Transverse colon (tissue), 4 donors: ENCODE data around the gene MTHFD1L. TPM values are rescaled to one million over a fixed set of nuclear protein-coding genes. Genes with fewer than 3 reads are reported as not detected.

Experiments used
- DNase-seq: peaks from one replicate; pipeline ENCODE4 v3.0.0-alpha.2; 2019
- H3K27ac ChIP-seq, 4 donors: fragments of 200-600 bp; sonication (generic); 2 replicates each; pipeline ENCODE4 v1.5.1; 2016 to 2018; ENCODE audit warnings: inconsistent platforms in 4 of 4
- H3K27me3 ChIP-seq: fragments of 200-600 bp; sonication (generic); 2 replicates; pipeline ENCODE4 v1.5.1; 2017; ENCODE audit warnings: inconsistent platforms
- H3K36me3 ChIP-seq, 4 donors: fragments of 200-600 bp; sonication (generic); 2 replicates each; pipeline ENCODE4 v1.5.1; 2017 to 2019; ENCODE audit warnings: inconsistent platforms in 4 of 4
- H3K4me1 ChIP-seq, 4 donors: fragments of 200-600 bp; sonication (generic); 2 replicates each; pipeline ENCODE4 v1.5.1; 2017 to 2020; ENCODE audit warnings: inconsistent platforms in 4 of 4
- H3K4me3 ChIP-seq, 4 donors: fragments of 200-600 bp; sonication (generic); 1 replicate in 1 of 4; 2 replicates in 3 of 4; pipeline versions ENCODE4 v1.5.1 to v1.6.1; 2017 to 2019; ENCODE audit warnings: inconsistent platforms in 4 of 4
- H3K9me3 ChIP-seq, 2 donors: fragments of 200-600 bp; sonication (generic); 2 replicates each; pipeline ENCODE4 v1.5.1; 2017 to 2019; ENCODE audit warnings: inconsistent platforms in 2 of 2
- EP300 ChIP-seq: sonication (generic); formaldehyde crosslinking; IDR thresholded peaks from one replicate; pipeline ENCODE4 v1.6.1; 2017; ENCODE audit warnings: antibody characterized with exemption, low read depth
- POLR2A ChIP-seq: fragments of 450-650 bp; IDR thresholded peaks from one replicate; pipeline ENCODE4 v1.6.1; 2016; ENCODE audit warnings: antibody characterized with exemption, mild to moderate bottlenecking, moderate library complexity
- POLR2AphosphoS5 ChIP-seq, 3 donors: sonication (generic); formaldehyde crosslinking; IDR thresholded peaks; one replicate each; pipeline ENCODE4 v1.6.1; 2016; ENCODE audit warnings: antibody characterized with exemption in 3 of 3
- WGBS, 2 donors: methylation state at CpG; one replicate each; pipeline ENCODE4 v1.1.5; 2018; ENCODE audit warnings: low coverage in 1 of 2; 5-methylcytosine and 5-hydroxymethylcytosine counted together
- in situ Hi-C, 4 donors: fragments of 200-750 bp; cut with MboI; loops; one replicate each; pipeline versions ENCODE4 v1.15.0 to v1.15.1; 2017; ENCODE audit warnings: low sequenced_read_pairs in 3 of 4, low pct_ligation_motif_present in 1 of 4, low pct_unique_long_range_greater_than_20kb in 1 of 4
- intact Hi-C: fragments of 100-400 bp; cut with DNase I; formaldehyde crosslinking; loops from one replicate; pipeline ENCODE4 v1.15.1; 2023; ENCODE audit warnings: low total_unique reads
- total RNA-seq, 4 donors: library from RNA; depleted of rRNA; stranded (reverse); fragments of >200 nt; gene quantifications; one replicate each; pipeline ENCODE4 v1.1.0, GENCODE V29; 2016
- TF ChIP-seq, protein P1 (sequence below), 5 experiments: fragments of 200-600 bp in 3 of 5; fragments of 450-650 bp in 2 of 5; sonication (generic) in 3 of 5; IDR thresholded peaks; 1 replicate in 2 of 5; 2 replicates in 3 of 5; pipeline ENCODE4 v1.5.1; 2016 to 2017; ENCODE audit warnings: antibody characterized with exemption in 5 of 5, inconsistent platforms in 3 of 5, mild to moderate bottlenecking in 2 of 5, moderate library complexity in 1 of 5

The MTHFD1L gene
- total RNA-seq, 4 donors from 2014 or later: 0.82 to 10.1 (median 5.4) TPM

DNA sequence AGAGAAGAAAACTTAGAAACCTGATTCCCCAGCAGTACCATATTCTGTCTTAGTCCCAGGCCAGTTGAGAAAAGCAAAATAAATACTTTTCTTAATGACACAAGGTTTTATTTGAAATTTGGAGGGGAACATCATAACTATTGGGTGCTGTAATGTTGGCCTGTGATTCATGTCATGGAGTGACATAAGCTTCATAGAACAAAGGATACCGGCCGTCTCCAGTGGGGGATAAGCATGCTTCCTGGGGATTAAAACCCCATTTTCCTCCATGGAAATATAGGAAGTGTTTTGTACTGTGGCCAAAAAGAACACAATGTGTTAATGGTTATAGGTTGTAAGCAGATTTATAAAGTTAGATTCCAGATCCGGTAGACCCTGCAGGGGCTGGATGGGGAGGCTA lies 18.0 kb downstream of the MTHFD1L start:
- Histone ChIP-seq H3K4me1 (peaks cover 0 to 13% (median 11%) of the 10 kb centered on the region in 4 donors), H3K27me3 (no peaks in the 10 kb centered on the region), H3K4me3 (no peak overlapping the region), H3K9me3 (no peaks in the 10 kb centered on the region), H3K27ac (no peak overlapping the region), H3K36me3 (no peaks in the 10 kb centered on the region)
- in situ Hi-C loops: loop anchor here in 1 of 4 donors (25.0 kb wide), 1 partner anchor 129 kb away; no protein-coding TSS in a partner anchor
- WGBS, 2 donors: 91 to 98% methylated on average over 3 of the region's 3 CpGs
- DNase-seq: no peak
- no peak for TF ChIP-seq EP300
- TF ChIP-seq POLR2AphosphoS5 (IDR thresholded peaks at IDR 0.05): no peak
- TF ChIP-seq, protein P1, sequence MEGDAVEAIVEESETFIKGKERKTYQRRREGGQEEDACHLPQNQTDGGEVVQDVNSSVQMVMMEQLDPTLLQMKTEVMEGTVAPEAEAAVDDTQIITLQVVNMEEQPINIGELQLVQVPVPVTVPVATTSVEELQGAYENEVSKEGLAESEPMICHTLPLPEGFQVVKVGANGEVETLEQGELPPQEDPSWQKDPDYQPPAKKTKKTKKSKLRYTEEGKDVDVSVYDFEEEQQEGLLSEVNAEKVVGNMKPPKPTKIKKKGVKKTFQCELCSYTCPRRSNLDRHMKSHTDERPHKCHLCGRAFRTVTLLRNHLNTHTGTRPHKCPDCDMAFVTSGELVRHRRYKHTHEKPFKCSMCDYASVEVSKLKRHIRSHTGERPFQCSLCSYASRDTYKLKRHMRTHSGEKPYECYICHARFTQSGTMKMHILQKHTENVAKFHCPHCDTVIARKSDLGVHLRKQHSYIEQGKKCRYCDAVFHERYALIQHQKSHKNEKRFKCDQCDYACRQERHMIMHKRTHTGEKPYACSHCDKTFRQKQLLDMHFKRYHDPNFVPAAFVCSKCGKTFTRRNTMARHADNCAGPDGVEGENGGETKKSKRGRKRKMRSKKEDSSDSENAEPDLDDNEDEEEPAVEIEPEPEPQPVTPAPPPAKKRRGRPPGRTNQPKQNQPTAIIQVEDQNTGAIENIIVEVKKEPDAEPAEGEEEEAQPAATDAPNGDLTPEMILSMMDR (IDR thresholded peaks at IDR 0.05): no peak
- TF ChIP-seq POLR2A: no peak
- intact Hi-C loops: no loop called here

DNA sequence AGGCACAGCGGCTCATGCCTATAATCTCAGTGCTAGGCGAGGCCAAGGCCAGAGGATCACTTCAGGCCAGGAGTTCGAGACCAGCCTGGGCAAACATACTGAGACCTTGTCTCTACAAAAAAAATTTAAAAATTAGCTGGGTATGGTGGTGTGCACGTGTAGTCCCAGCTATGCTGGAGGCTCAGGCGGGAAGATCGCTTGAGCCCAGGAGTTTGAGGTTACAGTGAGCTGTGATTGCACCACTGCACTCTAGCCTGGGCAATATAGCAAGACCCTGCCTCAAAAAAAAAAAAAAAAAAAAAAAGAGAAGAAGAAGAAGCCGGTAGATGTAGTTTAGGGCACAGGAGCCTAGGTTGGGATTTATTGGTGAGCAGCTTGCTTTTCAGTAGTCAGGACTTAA lies 20.7 kb downstream of the MTHFD1L start:
- H3K9me3 ChIP-seq: no peaks in the 10 kb centered on the region
- H3K27ac ChIP-seq: no peak overlapping the region
- no peaks in the 10 kb centered on the region for H3K36me3 ChIP-seq
- H3K4me1 ChIP-seq: peaks cover 0 to 12% (median 10%) of the 10 kb centered on the region in 4 donors
- no peak for TF ChIP-seq POLR2A
- intact Hi-C loops: loop anchor here (5.0 kb wide), 1 partner anchor 591 kb away; no protein-coding TSS in a partner anchor
- 94 to 97% methylated on average over 3 to 7 of the region's 7 CpGs for WGBS, 2 donors
- no peak for DNase-seq
- no peaks in the 10 kb centered on the region for H3K27me3 ChIP-seq
- in situ Hi-C loops: loop anchor here in 1 of 4 donors (25.0 kb wide), 1 partner anchor 126 kb away; no protein-coding TSS in a partner anchor
- H3K4me3 ChIP-seq: no peak overlapping the region

DNA sequence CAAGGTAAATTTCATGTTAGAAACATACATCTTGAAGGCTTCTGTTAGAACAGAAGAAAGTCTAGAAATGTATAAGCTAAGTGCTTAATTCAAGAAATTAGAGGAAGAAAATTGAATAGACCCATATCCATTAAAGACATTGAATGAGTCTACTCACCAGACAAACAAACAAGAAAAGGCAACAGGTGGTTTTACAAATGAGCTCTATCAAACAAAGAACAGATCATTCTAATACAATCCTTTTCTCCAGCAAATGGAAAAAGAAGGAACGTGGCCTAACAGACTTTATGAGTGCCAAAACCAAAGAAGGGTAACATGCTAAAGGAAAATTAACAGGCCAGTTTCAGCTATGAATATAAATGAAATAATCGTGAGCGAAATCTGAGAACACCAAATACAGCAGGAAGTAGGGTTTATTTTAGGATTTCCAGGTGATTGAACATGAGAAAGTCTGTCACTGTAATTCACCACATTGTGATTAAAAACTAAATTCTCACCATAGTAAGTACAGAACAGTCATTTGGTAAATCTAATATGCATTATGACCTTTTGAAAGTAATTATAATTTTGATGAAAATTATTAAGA lies 22.6 kb downstream of the MTHFD1L start:
- no peaks in the 10 kb centered on the region for H3K36me3 ChIP-seq
- no peak overlapping the region for H3K27ac ChIP-seq
- 72 to 80% methylated on average over 3 of the region's 3 CpGs for WGBS, 2 donors
- no peaks in the 10 kb centered on the region for H3K9me3 ChIP-seq
- no peaks in the 10 kb centered on the region for H3K4me1 ChIP-seq
- H3K27me3 ChIP-seq: no peaks in the 10 kb centered on the region
- H3K4me3 ChIP-seq: no peak overlapping the region
- intact Hi-C loops (loop anchor here (5.0 kb wide), 1 partner anchor 589 kb away; no protein-coding TSS in a partner anchor), in situ Hi-C loops (loop anchor here in 1 of 4 donors (25.0 kb wide), 1 partner anchor 124 kb away; no protein-coding TSS in a partner anchor)
- TF ChIP-seq, protein P1 (IDR thresholded peaks at IDR 0.05): no peak
- TF ChIP-seq POLR2A (no peak), EP300 (no peak)
- no peak for DNase-seq

DNA sequence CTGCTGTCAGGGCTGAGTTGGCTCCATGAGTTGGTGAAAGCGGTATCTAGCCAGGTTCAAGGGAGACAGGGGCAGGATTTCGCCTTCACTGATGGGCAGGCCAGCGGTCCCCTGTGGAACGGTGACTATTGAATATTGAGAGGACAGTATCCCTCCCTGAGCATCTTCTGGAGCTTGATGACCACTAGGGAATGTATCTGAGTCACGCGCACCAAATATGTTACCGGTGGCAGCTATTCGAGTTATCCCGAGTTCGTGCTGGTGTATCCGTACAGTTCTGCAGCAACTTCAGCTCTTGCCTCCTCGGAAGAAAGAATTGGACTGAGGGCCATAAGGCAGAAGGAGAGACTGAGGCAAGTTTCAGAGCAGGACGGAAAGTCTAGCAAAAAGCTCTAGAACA lies 24.8 kb downstream of the MTHFD1L start:
- no peaks in the 10 kb centered on the region for H3K27me3 ChIP-seq
- WGBS, 2 donors: 84 to 94% methylated on average over 4 to 13 of the region's 13 CpGs
- no peaks in the 10 kb centered on the region for H3K36me3 ChIP-seq
- in situ Hi-C loops: loop anchor here (5.0 to 25.0 kb wide), 4 partner anchors 122 to 447 kb away; no protein-coding TSS in a partner anchor
- TF ChIP-seq, protein P1 (IDR thresholded peaks at IDR 0.05): no peak
- TF ChIP-seq EP300 (no peak), POLR2A (no peak), POLR2AphosphoS5 (IDR thresholded peaks at IDR 0.05) (no peak)
- intact Hi-C loops: loop anchor here (5.0 kb wide), 1 partner anchor 447 kb away; no protein-coding TSS in a partner anchor
- H3K4me1 ChIP-seq: peaks cover 0 to 7% (median 2%) of the 10 kb centered on the region in 4 donors
- no peaks in the 10 kb centered on the region for H3K9me3 ChIP-seq
- no peak overlapping the region for H3K27ac ChIP-seq
- H3K4me3 ChIP-seq: no peak overlapping the region
- no peak for DNase-seq
